Prostate gland (tissue), 2 donors: ENCODE data around the gene TBC1D22B. TPM values are rescaled to one million over a fixed set of nuclear protein-coding genes. Genes with fewer than 3 reads are reported as not detected.
A peak's percentile ranks its signal among the peaks of the same experiment; 100 is the strongest.
"Not testable (repeated sequence)": the region's sequence is repeated elsewhere in the genome, so short reads cannot be mapped to it uniquely, and the experiment has no call there.

Experiments
- DNase-seq: peaks from one replicate; pipeline ENCODE4 v3.0.0-alpha.2; 2019; ENCODE audit warnings: low spot score
- H3K27ac ChIP-seq, 2 donors: fragments of 200-600 bp; sonication (generic); 2 replicates each; pipeline ENCODE4 v1.5.1; 2017 to 2019
- H3K27me3 ChIP-seq: fragments of 200-600 bp; sonication (generic); replicated peaks from 2 replicates; pipeline ENCODE4 v1.5.1; 2019; ENCODE audit not compliant: insufficient read depth
- H3K36me3 ChIP-seq, 2 donors: fragments of 200-600 bp; sonication (generic); 1 replicate in 1 of 2; 2 replicates in 1 of 2; pipeline versions ENCODE4 v1.5.1 to v1.8.1; 2017 to 2019
- H3K4me1 ChIP-seq: fragments of 200-600 bp; sonication (generic); replicated peaks from 2 replicates; pipeline ENCODE4 v1.5.1; 2019
- H3K4me3 ChIP-seq, 2 donors: fragments of 200-600 bp; sonication (generic); 2 replicates each; pipeline ENCODE4 v1.5.1; 2017 to 2019
- H3K9me3 ChIP-seq: fragments of 200-600 bp; sonication (generic); 2 replicates; pipeline ENCODE4 v1.5.1; 2017
- POLR2A ChIP-seq: fragments of 450-650 bp; IDR thresholded peaks from one replicate; pipeline ENCODE4 v1.6.1; 2016; ENCODE audit warnings: antibody characterized with exemption, mild to moderate bottlenecking
- POLR2AphosphoS5 ChIP-seq: sonication (generic); formaldehyde crosslinking; IDR thresholded peaks from one replicate; pipeline ENCODE4 v1.6.1; 2017; ENCODE audit warnings: antibody characterized with exemption
- WGBS: methylation state at CpG from one replicate; pipeline ENCODE4 v1.1.5; 2018; 5-methylcytosine and 5-hydroxymethylcytosine counted together
- intact Hi-C: fragments of 100-400 bp; cut with DNase I; formaldehyde crosslinking; loops from one replicate; pipeline ENCODE4 v1.14.2; 2022
- total RNA-seq, 2 donors: library from RNA; depleted of rRNA; stranded (reverse); fragments of >200 nt; gene quantifications; one replicate each; pipeline ENCODE4 v1.1.0, GENCODE V29; 2016
- TF ChIP-seq, protein P1 (sequence below), 4 experiments: fragments of 200-600 bp in 2 of 4; fragments of 450-650 bp in 2 of 4; sonication (generic) in 2 of 4; IDR thresholded peaks; 1 replicate in 3 of 4; 2 replicates in 1 of 4; pipeline ENCODE4 v1.5.1; 2016 to 2019; ENCODE audit warnings: antibody characterized with exemption in 4 of 4, mild to moderate bottlenecking in 2 of 4, moderate library complexity in 2 of 4

TBC1D22B gene
- total RNA-seq, 2 donors from 2014 or later = 10.7 to 27.0 TPM

- Histone ChIP-seq H3K27me3 (no peaks in the 10 kb centered on the region), H3K4me1 (no peaks in the 10 kb centered on the region), H3K4me3 (no peak overlapping the region), H3K36me3 (no peaks in the 10 kb centered on the region), H3K9me3 (no peaks in the 10 kb centered on the region), H3K27ac (no peak overlapping the region)
- TF ChIP-seq POLR2A (no peak), POLR2AphosphoS5 (no peak)
- TF ChIP-seq, protein P1, sequence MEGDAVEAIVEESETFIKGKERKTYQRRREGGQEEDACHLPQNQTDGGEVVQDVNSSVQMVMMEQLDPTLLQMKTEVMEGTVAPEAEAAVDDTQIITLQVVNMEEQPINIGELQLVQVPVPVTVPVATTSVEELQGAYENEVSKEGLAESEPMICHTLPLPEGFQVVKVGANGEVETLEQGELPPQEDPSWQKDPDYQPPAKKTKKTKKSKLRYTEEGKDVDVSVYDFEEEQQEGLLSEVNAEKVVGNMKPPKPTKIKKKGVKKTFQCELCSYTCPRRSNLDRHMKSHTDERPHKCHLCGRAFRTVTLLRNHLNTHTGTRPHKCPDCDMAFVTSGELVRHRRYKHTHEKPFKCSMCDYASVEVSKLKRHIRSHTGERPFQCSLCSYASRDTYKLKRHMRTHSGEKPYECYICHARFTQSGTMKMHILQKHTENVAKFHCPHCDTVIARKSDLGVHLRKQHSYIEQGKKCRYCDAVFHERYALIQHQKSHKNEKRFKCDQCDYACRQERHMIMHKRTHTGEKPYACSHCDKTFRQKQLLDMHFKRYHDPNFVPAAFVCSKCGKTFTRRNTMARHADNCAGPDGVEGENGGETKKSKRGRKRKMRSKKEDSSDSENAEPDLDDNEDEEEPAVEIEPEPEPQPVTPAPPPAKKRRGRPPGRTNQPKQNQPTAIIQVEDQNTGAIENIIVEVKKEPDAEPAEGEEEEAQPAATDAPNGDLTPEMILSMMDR (IDR thresholded peaks at IDR 0.05) = no peak
- no peak for DNase-seq
- WGBS = 94% methylated on average over 13 of the region's 13 CpGs
- intact Hi-C loops = no loop called here
Measured at GRCh38 chr6:37331047-37331446, 73.5 kb downstream of the TBC1D22B start.

GRCh38 chr6:37332894-37333293 lies 75.3 kb downstream of the TBC1D22B start:
- H3K27ac ChIP-seq = no peak overlapping the region
- 96% methylated on average over 1 of the region's 1 CpG for WGBS
- intact Hi-C loops = no loop called here
- no peak for DNase-seq
- H3K9me3 ChIP-seq = no peaks in the 10 kb centered on the region
- no peak for TF ChIP-seq POLR2AphosphoS5
- TF ChIP-seq, protein P1 (IDR thresholded peaks at IDR 0.05) = no peak
- no peak for TF ChIP-seq POLR2A
- no peaks in the 10 kb centered on the region for H3K36me3 ChIP-seq
- no peak overlapping the region for H3K4me3 ChIP-seq
- no peaks in the 10 kb centered on the region for H3K4me1 ChIP-seq
- no peaks in the 10 kb centered on the region for H3K27me3 ChIP-seq

DNA sequence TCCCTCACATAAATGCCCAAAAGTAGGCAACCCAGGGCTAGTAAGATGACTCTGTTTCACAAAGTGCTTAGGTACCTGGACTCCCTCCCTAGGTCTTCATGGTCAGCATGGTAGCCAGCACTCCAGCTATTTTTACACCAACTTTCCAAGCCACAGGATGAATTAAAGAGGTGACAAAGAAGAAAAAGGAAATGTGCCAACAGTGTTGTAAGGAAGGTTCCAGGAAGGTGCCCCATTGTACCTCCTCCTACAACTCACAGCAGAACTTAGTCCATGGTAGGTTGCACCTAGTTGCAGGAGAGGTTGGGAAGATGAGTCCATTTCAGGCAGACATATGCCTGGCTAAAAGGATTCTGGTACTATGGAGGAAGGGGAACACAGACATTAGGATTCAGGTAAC lies 76.5 kb downstream of the TBC1D22B start:
- no peak for DNase-seq
- Histone ChIP-seq H3K27me3 (no peaks in the 10 kb centered on the region), H3K36me3 (no peaks in the 10 kb centered on the region), H3K4me1 (no peaks in the 10 kb centered on the region), H3K9me3 (no peaks in the 10 kb centered on the region), H3K27ac (no peak overlapping the region), H3K4me3 (no peak overlapping the region)
- TF ChIP-seq POLR2AphosphoS5 (no peak), POLR2A (no peak)
- TF ChIP-seq, protein P1 (IDR thresholded peaks at IDR 0.05) = no peak
- intact Hi-C loops = no loop called here

DNA sequence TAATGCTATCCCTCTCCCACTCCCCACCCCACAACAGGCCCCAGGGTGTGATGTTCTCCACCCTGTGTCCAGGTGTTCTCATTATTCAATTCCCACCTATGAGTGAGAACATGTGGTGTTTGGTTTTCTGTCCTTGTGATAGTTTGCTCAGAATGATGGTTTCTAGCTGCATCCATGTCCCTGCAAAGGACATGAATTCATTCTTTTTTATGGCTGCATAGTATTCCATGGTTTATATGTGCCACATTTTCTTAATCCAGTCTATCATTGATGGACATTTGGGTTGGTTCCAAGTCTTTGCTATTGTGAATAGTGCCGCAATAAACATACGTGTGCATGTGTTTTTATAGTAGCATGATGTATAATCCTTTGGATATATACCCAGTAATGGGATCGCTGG lies 80.7 kb downstream of the TBC1D22B start:
- H3K9me3 ChIP-seq, DNase-seq, H3K27me3 ChIP-seq, H3K4me3 ChIP-seq, H3K36me3 ChIP-seq, intact Hi-C loops, H3K27ac ChIP-seq, H3K4me1 ChIP-seq: not testable (repeated sequence)
- 85% methylated on average over 3 of the region's 3 CpGs for WGBS

- DNase-seq = peak; percentile 28
- no peak overlapping the region for H3K4me3 ChIP-seq
- intact Hi-C loops = no loop called here
- H3K27me3 ChIP-seq = no peaks in the 10 kb centered on the region
- WGBS = 64% methylated on average over 5 of the region's 5 CpGs
- no peaks in the 10 kb centered on the region for H3K36me3 ChIP-seq
- no peaks in the 10 kb centered on the region for H3K9me3 ChIP-seq
- no peak overlapping the region for H3K27ac ChIP-seq
- TF ChIP-seq POLR2AphosphoS5 = peak; percentile 43
- TF ChIP-seq POLR2A = no peak
- H3K4me1 ChIP-seq = no peaks in the 10 kb centered on the region
Measured at GRCh38 chr6:37338745-37339255, 81.2 kb downstream of the TBC1D22B start.
